ENCODE results near the gene TRAPPC1.
A peak's percentile ranks its signal among the peaks of the same experiment; 100 is the strongest.

TRAPPC1 gene

GRCh38 chr17:7897773-7898172 lies 34.0 kb downstream of the TRAPPC1 start:
- no peak for TF ChIP-seq GATA2 (IDR thresholded peaks at IDR 0.05; ENCODE audit: low read depth, low read length)
- TF ChIP-seq GATA3 (IDR thresholded peaks at IDR 0.05; ENCODE audit: low read depth, low read length): no peak

- TF ChIP-seq GATA3 (IDR thresholded peaks at IDR 0.05; ENCODE audit: low read depth, low read length) (no peak), GATA2 (IDR thresholded peaks at IDR 0.05; ENCODE audit: low read depth, low read length) (no peak)
These were observed 34.7 kb downstream of the TRAPPC1 start for GRCh38 chr17:7897090-7897489.

- TF ChIP-seq GATA2 (IDR thresholded peaks at IDR 0.05; ENCODE audit: low read depth, low read length) (no peak), GATA3 (IDR thresholded peaks at IDR 0.05; ENCODE audit: low read depth, low read length) (no peak)
These were observed 36.9 kb downstream of the TRAPPC1 start for GRCh38 chr17:7894866-7895265.

- TF ChIP-seq GATA3 (IDR thresholded peaks at IDR 0.05; ENCODE audit: low read depth, low read length) (no peak), GATA2 (IDR thresholded peaks at IDR 0.05; ENCODE audit: low read depth, low read length) (no peak)
These were observed 37.5 kb downstream of the TRAPPC1 start for GRCh38 chr17:7894226-7894625.

GRCh38 chr17:7893187-7893880 lies 38.4 kb downstream of the TRAPPC1 start:
- TF ChIP-seq GATA2 (IDR thresholded peaks at IDR 0.05; ENCODE audit: low read depth, low read length) (no peak), GATA3 (IDR thresholded peaks at IDR 0.05; ENCODE audit: low read depth, low read length) (no peak)

- no peak for TF ChIP-seq GATA2 (IDR thresholded peaks at IDR 0.05; ENCODE audit: low read depth, low read length)
- no peak for TF ChIP-seq GATA3 (IDR thresholded peaks at IDR 0.05; ENCODE audit: low read depth, low read length)
These were observed 42.4 kb downstream of the TRAPPC1 start for GRCh38 chr17:7889166-7889955.

- TF ChIP-seq GATA2 (IDR thresholded peaks at IDR 0.05; ENCODE audit: low read depth, low read length) (no peak), GATA3 (IDR thresholded peaks at IDR 0.05; ENCODE audit: low read depth, low read length) (no peak)
These were observed 43.4 kb downstream of the TRAPPC1 start, which contains the start of gene CHD3 for GRCh38 chr17:7888184-7888920. Gene CHD3, plus strand, starts transcription at chr17:7888789. Its CDS starts 212 bp downstream, at chr17:7889001.

- TF ChIP-seq GATA2 (IDR thresholded peaks at IDR 0.05; ENCODE audit: low read depth, low read length) (peak; percentile 98), GATA3 (IDR thresholded peaks at IDR 0.05; ENCODE audit: low read depth, low read length) (peak; percentile 77)
These were observed 44.1 kb downstream of the TRAPPC1 start for GRCh38 chr17:7887482-7888183.

GRCh38 chr17:7887038-7887481 lies 44.7 kb downstream of the TRAPPC1 start:
- no peak for TF ChIP-seq GATA2 (IDR thresholded peaks at IDR 0.05; ENCODE audit: low read depth, low read length)
- no peak for TF ChIP-seq GATA3 (IDR thresholded peaks at IDR 0.05; ENCODE audit: low read depth, low read length)

GRCh38 chr17:7886227-7887037 lies 45.3 kb downstream of the TRAPPC1 start:
- TF ChIP-seq GATA3 (IDR thresholded peaks at IDR 0.05; ENCODE audit: low read depth, low read length) (no peak), GATA2 (IDR thresholded peaks at IDR 0.05; ENCODE audit: low read depth, low read length) (no peak)

GRCh38 chr17:7885367-7886226 lies 46.1 kb downstream of the TRAPPC1 start:
- TF ChIP-seq GATA2 (IDR thresholded peaks at IDR 0.05; ENCODE audit: low read depth, low read length): no peak
- no peak for TF ChIP-seq GATA3 (IDR thresholded peaks at IDR 0.05; ENCODE audit: low read depth, low read length)
